HEK293T (cell line): ENCODE measurements around the gene FRMPD1.

Experiments used
- ARNT ChIP-seq: fragments of 450-650 bp; IDR thresholded peaks from 2 replicates; pipeline ENCODE4 v1.6.1; 2017; ENCODE audit warnings: mild to moderate bottlenecking
- BHLHE40 ChIP-seq: fragments of 450-650 bp; IDR thresholded peaks from 2 replicates; pipeline ENCODE4 v1.6.1; 2016; ENCODE audit warnings: mild to moderate bottlenecking, moderate library complexity, borderline replicate concordance
- CTBP1 ChIP-seq: fragments of 450-650 bp; IDR thresholded peaks from 2 replicates; pipeline ENCODE4 v1.6.1; 2016; ENCODE audit warnings: borderline replicate concordance
- FOXM1 ChIP-seq: fragments of 450-650 bp; IDR thresholded peaks from 2 replicates; pipeline ENCODE4 v1.6.1; 2017; ENCODE audit warnings: mild to moderate bottlenecking, borderline replicate concordance
- NFRKB ChIP-seq: fragments of 450-650 bp; IDR thresholded peaks from 2 replicates; pipeline ENCODE4 v1.6.1; 2016; ENCODE audit warnings: mild to moderate bottlenecking, moderate library complexity
- PKNOX1 ChIP-seq: fragments of 450-650 bp; IDR thresholded peaks from 2 replicates; pipeline ENCODE4 v1.6.1; 2016
- SP1 ChIP-seq: fragments of 450-650 bp; IDR thresholded peaks from 2 replicates; pipeline ENCODE4 v1.6.1; 2017
- TARDBP ChIP-seq: fragments of 450-650 bp; IDR thresholded peaks from 2 replicates; pipeline ENCODE4 v1.6.1; 2016

- TF ChIP-seq SP1, result no peak
- no peak for TF ChIP-seq CTBP1
- TF ChIP-seq TARDBP, result no peak
- TF ChIP-seq NFRKB, result no peak
- no peak for TF ChIP-seq ARNT
- TF ChIP-seq PKNOX1, result no peak
- no peak for TF ChIP-seq FOXM1
- TF ChIP-seq BHLHE40, result no peak
Measured at GRCh38 chr9:37705787-37706186, 55.0 kb downstream of the FRMPD1 start.
